ENCODE results near the gene KLK7.

Gene KLK7

DNA sequence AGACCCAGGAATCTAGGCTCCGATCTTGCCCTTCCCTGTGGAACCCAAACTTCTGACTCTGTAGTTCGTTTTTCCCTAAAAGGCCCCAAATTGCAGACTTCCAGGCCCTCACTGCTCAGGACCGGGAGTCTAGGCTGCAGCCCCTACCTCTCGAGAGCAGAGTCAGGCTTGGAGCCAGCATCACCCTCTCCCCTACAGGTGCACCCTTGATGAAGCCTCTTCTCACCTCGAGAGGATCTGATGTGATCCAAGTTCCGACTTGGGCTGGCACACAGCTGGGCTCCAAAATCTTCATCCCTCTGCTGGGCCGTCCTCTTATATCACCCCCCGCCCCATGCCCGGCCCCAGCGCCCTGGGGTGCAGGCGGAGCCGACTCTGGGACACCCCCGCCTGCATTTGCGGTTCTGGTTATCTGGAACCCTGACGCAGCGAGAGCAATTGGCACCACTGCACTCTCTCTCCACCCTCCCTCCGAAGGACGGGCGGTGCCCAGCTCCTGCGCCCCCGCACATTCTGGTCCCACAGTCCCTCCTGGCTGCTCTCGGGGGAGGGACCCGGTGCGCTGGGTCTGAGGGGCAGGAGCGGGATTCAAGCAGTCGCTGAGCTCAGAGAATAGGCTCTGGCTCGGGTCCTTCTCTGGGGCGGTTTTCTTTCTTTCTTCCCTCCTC lies at the start of gene KLK7:
Gene KLK7, minus strand, starts transcription at position 293 of the 668 bp plus-strand sequence. CDS start 1,518 bp downstream, outside the sequence.
- no peak for DNase-seq

DNA sequence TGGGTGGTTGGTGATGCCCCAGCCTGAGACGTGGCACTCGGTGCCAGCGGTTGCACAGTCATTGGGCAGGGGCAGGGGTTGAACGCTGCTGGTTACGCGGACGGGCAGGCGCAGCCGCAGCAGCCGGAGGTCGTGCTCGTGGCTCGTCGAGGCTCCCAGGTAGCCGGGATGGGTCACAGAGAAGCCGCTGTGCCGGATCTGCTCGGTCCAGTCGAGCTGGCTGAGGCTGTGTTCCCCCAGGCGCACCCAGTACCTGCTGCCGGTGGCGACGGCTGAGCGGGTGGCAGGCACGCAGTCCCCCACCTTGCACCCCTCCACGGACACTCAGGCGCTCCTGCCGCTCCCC lies 48.1 kb upstream of the KLK7 start:
- no peak for DNase-seq

DNA sequence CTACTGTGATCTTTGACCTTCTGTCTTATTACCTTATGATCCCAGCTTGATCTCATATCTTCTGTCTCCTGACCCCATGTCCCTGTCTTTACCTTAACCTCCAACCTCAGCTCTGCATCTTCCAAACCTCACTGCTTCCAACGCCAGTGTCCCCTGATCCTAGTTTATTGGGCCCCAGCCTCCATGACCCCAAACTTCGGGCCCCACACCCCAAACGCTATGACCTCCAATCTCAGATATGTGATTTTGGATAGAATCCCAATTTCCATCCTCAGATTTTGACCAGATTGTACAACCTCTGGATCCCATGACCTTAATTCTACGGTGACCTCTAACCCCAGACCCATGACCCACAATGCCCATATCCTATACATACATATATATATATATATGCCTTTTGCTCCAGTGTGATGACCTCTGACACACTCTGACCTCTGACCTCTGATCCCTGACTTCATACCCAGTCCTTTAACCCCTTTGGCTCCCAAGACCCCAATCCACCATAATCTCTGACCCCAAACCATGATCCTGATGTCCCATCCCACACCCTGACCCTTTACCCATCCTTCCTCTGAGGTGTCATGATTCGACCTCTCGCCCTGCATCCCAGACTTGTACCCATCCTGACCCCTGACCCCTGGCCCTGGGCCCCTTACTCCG lies 47.6 kb upstream of the KLK7 start:
- no peak for DNase-seq

DNA sequence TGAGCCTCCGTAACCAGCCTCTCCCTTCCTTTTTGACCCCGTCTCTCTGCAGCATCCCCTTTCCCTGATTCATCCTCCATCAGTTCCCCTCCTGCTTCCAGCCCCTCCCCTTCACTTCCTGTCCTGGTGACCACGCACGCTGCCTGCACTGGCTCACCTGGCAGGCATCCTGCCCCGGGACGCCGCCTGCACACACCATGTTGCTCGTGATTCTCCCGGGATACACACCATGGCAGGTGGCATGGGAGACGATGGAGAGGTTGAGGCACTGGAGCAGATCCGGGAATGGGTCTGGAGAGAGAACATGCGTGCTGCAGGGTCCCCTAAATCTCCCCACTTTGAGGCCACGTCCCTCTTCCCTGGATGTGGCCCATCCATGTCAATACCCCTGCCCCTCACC lies 46.9 kb upstream of the KLK7 start:
- DNase-seq: no peak

DNA sequence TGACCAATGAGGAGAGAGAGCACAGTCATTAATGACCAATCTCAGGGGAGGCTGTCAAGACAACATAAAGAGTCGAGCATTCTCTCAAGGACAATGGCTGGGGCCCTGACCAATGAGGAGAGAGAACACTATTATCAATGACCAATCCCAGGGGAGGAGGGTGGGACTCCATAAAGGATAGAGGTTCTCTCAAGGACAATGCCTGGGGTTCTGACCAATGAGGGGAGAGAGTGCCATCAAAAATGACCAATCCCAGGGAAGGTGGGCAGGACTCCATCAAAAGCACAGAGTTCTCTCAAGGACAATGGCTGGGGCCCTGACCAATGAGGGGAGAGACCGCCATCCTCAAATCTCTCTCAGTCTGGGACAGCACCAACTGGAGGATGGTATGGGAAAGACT lies 46.0 kb upstream of the KLK7 start:
- no peak for DNase-seq

DNA sequence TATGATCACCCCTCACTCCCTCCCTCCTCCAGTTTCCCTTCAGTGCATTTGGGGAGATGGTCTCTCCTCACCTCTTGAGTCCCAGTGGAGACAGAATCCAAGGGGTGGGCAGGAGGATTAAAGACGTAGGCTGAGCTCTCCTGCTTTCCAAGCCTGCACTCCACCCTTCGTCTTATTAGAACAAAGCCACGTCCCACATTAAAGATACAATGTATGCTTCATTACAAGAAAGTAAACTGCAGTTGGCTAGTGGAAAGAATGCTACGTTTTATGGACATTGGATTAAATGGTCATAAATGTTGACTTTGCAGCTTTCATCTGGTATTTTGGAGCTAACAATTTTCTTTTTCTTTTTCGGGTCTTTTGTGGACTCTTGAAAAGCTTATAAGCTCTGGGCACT lies 44.2 kb upstream of the KLK7 start:
- DNase-seq: no peak

DNA sequence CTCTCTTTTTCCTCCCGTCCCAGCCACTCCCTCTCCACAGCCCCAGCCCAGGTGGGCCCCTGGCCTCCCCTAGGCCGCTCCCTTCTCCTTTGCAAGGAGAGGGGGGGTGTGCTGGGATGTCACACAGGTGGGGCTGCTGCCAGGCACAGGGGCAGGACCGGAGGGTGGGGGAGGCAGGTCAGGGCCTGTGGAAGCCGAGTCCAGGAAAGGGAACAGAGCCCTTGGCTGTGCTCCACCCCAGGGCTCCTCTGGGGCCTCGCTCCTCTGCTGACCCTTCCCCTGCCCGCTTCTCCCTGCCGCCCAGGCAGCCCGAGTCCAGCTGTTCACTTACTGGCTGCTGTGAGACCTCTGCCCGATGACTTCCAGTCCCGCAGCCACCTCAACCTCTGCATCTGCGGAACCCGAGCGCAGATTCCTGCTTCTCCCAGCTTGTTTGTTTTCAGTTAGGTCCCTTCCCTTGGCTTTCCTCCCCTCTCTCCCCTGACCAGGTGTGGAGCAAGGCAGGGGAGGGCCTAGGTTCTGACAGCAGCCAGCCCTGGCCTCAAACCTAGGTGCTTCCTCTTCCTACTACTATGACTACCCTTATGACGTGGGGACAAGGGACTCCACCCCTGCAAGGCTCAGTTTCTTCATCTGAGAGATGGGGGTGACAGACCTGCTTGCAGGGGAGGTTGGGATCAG lies 43.5 kb upstream of the KLK7 start:
- no peak for DNase-seq

DNA sequence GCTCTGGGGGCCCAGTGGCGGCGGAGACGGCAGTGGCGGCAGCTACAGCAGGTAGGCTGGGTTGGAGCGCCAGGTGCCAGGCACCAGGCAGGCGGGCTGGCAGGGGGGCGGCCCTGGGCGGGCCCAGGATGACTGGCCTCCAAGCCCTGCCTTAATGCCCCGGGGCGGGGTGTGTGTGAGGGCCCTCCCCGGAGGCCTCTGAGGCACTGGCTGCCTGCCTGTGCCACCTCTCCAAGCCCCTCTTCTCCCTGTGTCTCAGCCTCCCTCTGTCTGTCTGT lies 42.8 kb upstream of the KLK7 start, which contains the start of gene KLK11:
Gene KLK11, minus strand, starts transcription at position 63 of the 278 bp plus-strand sequence. CDS start 985 bp downstream, outside the sequence.
- DNase-seq: no peak

DNA sequence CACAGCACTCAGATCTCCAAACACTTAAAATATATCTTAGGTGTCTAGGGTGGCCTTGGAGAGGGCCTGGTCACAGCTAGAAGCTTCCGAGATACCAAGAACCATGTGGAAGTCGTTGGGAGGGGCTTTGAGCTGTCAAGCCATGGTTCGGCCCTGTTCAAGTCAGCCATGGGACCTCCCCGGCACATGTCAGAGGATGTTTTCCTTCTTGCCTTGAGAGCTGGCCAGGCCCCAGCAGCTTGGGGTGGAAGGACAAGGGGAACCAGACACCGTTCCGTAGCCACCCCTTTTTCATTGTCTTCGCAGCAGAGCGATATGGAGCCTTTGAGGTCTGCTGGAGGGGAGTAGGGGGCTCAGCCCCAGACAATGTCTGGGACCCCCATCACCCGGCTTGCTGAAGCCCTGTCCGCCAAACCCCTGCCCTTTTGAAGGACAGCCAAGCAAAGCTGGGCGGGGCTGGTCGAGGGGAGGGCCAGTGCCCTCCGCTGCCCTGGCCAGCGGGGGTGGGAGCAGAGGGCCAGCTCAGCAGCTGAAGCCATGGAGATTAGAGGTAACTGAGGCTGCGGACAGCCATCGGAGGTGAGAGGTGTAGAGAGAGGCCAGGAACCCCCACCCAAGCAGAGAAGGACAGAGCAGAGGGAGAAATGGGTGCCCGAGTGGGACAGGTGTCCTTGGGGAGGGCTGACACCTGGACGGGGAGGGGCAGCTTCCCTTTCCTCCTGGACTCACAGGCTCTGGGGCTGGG lies 42.3 kb upstream of the KLK7 start:
- no peak for DNase-seq

DNA sequence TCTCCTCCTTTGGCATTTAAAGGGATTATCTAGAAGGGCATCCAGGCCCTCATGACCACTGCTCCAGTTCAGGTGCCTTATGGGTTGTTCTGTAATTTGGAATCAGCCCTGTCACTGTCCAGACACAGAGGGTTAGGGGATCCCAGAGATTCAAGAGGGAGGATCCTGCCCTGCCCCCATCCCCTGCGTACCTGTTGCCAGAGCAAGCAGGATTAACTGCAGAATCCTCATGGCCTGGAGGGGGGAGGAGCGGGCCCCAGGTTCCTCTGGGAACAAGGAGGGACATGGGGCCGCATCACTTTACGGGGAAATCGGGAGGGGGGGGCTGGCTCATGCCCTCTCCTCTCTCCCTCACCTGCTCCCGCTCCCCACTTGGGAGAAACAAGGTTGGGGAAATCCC lies 41.7 kb upstream of the KLK7 start:
- no peak for DNase-seq

DNA sequence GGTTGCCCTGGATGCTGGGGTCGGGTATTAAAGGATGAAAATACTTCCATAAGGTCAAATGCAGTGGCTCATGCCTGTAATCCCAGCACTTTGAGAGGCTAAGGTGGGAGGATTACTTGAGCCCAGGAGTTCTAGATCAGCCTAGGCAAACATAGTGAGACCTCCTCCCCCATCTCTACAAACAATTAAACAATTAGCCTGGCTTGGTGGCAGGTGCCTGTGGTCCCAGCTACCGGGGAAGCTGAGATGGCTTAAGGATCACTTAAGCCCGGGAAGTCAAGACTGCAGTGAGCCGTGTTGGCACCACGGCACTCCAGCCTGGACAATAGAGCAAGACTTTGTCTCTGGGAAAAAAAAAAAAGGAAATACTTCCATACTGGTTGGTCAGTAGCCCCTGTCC lies 41.2 kb upstream of the KLK7 start:
- no peak for DNase-seq

DNA sequence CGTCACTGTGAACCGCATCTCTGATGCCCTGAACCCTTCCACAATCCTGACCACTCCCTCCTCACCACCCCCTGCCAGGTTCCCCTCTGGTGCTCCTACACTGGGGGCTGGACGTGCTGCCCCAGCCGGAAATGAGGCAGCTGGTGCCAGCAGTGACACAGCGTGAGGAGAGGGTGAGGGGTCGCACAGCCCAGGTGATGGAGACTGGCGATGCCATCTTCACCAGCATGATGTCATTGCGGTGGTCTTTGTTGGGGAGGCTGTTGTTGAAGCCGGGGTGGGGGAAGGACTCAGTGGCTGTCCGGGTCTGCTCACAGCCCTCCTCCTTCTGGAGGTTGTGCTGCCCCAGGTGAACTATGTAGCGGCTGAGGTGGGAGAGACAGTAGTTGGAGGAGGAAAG lies 40.2 kb upstream of the KLK7 start:
- DNase-seq: no peak

DNA sequence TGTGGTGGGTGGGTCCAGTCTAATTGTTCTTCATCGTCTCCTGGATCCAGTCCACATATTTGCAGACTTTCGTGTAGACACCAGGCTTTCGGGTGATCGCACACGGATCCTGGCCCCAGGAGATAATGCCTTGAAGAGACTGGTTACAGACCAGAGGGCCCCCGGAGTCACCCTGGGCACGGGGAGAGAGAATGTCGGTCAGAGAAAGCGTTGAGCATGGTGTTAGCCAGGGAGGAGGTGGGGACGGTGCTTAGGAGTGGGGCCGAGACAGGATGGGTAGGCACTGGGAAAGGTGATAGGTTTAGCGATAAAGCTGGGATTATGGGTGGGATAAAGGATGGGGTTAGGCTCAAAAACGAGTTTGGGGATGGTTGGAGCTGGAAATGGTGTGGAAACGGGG lies 38.8 kb upstream of the KLK7 start:
- DNase-seq: no peak

DNA sequence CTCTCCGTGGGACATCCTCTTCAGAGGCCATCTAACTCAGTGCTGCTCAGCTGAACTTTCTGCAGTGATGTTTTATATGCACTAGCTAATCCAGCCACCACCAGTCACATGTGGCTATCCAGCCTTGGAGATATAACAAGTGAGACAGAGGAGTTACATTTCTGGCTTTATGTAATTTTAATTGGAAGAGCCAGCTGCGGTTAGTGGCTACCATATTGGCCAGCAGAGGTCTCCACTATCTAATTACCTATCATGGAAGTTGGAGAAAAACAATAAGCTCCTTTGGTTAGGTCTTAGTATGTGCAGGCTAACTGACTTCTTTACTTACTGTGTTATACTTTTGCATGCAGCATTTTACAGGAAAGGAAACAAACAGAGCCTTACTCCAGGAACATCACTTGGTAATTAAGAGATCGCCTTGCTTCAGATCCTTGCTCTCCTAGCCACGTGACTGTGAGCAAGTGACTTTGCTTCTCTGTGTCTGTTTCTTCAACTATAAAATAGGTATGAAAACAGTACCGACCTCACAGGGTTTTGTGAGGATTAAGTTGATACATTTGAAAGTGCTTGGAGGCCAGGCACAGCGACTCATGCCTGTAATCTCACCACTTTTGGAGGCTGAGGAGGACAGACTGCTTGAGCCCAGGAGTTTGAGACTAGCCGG lies 37.4 kb upstream of the KLK7 start:
- no peak for DNase-seq

DNA sequence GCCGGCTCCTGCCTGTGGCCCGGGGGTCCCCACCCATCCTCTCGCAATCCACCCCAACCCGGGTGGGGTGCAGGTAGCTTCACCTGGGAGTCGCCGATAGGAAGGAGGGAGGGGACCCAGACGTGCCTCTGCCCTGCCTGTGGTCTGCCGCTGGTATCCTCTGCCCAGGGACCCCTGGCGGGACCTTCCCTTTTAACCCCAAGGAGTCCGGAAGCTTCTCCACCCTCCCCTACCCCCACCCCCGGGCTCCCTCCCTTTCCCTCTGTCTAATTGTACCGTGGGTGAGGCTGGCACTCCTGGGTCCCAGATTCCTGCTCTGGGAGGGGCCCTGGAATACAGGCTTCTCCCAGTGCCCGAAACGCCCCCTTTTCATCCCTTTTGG lies 35.8 kb upstream of the KLK7 start, which contains the start of gene KLK10:
Gene KLK10, minus strand, starts transcription at position 166 of the 382 bp plus-strand sequence. CDS start 579 bp downstream, outside the sequence.
- no peak for DNase-seq

DNA sequence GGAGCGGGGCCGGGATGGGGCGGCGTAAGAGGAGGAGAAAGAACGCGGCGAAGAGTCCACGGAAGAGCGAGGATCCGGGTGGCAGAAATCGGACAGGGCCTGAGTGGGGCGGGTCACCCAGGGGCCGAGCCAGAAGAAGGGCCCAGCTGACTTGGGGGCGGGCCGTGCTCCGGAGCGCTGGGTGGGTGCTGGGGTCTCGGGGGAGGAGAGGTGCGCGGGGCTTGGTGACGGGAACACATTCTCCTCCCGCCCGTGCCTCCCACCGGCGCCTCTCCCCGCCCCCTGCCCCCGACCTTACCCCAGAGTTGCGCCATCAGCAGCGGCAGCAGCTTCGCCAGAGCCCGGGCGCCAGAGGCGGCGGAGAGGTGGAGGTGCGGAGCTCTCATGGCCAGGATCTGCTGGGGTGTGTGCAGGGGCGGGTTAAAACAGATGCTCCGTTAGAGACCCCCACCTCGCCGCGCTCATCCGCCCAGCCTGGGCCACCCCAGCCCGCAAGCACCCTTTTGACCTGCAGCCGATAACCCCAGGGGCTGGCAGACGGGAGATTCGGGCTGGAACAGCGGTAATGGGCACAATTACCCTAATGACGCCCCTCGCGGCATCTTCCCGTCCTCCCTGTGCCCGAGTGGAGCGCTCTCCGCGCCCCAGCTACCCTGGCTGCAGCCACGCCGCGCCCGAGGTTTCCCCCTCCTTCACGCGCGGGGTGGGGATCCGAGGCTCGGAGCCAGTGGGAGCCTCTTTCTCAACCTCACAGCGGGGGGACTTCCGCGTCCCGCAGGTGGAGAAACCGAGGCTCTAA lies 35.2 kb upstream of the KLK7 start:
- DNase-seq: no peak

DNA sequence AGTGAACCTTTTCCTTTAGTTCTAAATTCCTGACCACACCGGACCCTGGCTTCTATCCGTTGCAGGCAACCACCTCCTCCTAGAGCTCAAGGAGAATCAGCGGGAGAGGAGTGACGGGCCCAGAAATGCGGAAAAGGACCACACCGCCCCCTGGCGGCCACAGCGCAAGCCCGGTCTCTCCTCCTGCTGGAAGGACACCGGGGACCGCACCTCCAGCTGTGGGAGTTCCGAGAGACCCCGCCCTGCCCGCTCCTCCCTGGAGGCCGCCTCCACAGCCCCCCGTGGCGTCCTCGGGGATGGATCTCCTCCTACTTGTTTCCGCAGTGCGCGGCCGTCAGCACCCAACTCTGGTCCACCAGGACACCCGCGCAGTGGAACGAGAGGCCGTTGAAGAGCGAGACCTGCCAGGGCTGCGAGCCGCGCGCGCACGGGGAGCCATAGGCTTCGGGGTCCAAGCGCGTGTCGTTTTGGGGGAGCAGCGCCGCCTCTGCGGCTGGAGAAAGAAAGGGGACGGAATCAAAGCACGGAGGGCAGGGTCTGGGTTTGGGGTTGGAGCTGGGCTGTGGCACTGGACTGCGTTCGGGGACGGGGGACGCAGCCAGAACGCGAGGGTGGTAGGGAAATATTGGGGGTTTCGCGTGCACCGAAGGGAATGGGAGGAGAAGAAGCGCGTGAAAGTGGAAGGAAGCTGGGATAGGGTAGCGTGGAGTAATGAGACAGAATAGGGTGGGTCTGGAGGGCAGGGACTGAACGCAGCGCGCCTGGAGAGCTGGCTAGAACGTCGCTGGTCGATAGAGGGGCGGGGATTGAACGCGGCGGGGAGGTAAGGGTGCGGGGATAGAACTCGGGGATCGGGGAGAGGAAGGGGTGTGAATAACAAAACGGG lies 33.3 kb upstream of the KLK7 start:
- DNase-seq: peak; percentile 48 to 63

DNA sequence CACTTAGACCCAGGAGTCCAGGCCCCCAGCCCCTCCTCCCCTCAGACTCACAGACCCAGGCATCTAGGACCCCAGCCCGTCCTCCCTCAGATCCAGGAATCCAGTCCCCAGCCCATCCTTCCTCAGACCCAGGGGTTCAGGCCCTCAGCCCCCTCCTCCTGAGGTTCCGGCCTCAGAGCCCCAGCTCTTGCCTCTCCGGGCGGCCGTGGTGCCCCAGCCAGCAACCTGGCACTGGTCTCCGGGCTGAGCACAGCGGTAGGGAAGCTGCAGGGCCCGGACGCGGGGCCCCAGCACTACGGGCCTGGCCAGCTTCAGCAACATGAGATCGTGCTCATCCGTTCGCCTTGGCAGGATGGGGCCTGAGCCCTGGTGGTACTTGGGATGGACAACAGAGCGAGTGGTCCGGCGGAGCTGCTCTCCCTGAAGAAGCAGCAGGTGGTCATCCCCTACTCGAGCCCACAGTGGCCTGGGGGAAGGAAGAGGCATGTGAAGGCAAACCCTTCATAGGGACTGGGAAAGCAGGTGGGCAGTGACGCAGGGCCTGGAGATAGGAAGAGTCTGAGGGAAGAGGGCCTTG lies 32.1 kb upstream of the KLK7 start:
- DNase-seq: no peak

DNA sequence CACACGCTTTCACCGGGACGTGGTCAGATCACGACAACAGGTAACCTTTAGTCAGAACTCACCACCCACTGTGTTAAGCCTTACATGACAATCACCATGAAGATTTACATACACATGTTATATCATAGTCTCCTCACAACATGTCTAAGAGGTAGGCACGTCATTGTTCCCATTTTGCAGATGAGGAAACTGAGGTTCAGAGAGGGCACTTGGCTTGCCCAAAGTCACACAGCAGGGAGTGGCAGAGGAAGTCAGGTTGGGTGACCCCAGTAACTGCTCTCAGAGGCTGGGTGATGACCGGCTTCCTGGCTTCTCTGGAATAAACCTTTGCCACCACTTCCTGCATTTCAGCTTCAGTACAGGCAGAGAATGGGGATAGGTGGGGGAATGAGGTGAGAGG lies 30.5 kb upstream of the KLK7 start:
- DNase-seq: no peak

DNA sequence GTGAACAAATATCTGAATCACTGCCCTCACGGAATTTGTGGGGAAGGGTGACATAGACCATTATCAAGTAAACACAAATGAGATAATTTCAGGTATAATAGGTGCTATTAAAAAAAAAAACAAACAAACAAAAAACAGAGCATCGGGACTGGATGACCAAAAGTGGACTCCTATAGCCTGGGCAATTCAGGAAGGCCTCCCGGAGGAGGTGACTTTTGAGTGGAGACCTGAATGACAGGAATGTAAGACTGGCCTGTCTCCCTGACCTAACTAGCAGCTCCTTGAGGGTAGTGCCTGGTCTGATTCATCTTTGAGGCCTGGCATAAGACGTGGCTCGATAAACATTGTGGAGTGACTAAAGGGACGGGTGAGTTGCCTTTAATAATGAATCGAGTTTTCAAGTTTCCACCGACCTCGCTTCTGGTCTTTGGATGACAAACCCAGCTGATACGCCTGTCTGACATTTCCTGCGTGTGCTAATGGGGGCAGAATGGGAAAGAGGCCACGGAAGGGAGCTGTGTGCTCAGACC lies 29.0 kb upstream of the KLK7 start:
- no peak for DNase-seq
